DMS153 (cell line): ENCODE data around the gene GGT6.
"Not testable (repeated sequence)": the region's sequence is repeated elsewhere in the genome, so short reads cannot be mapped to it uniquely, and the experiment has no call there.

Source experiments
- DNase-seq: peaks from one replicate; lab custom pipeline; 2025; lab: John Stamatoyannopoulos, UW

GGT6 gene

DNA sequence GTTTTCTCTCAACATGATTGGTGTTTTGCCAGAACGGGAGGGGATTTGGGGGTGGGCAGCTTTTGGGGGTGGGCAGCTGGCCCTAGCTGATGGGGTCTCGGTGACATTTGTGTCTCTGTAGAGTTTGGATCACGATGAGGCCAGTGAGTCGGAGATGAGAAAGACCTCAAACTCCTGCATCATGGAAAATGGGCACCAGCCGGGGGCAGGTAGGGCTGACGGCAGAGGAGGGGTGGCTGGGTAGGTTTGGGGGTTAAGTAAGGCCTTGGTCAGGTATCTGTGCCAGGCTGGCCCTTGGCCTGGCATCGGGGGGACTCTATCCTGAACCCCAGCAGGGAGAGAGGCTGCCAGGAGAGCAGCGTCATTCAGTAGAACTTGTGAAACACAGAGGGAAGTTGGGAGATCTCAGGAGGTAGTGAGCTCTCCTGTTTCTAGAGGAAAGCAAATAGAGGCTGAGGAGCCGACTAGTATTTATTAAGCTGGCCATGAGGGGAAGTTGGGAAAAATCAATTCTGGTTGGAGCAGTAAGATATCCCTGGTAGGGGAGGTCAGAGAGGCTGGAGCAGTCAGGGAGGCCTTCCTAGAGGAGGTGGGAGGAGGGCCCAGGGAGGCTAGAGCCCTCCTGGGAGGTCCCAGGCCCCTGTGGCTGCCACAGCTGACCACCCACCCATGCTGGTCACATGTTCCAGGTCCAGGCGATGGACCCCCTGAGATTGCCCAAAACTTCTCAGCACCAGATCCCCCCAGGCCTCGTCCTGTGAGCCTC lies 32.0 kb upstream of the GGT6 start:
- DNase-seq, result no peak

- DNase-seq, result no peak
Observed at GRCh38 chr17:4591529-4591928, 31.2 kb upstream of the GGT6 start.

DNA sequence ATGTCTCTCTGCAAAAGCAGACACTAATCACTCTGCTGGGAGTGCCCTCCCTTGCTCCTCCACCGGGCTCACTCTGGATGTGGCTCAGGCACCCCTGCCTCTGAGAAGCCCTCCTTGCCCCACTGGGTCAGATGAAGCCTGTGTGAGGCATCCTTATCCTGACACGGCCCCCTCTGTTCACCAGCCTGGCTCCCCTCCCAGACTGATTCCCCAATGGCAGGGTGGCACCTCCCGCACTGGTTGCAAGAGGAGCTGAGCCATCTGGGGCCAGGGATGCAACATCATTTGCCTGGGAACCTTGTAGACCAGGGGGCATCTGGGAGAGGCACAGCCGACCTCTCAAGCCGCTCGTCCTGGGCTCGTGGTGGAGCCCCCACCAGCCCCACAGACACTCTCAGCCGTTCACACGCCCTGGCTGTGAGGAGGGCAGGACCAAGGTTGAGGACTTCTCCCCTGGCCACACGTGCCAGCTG lies 30.6 kb upstream of the GGT6 start:
- DNase-seq, result no peak

DNA sequence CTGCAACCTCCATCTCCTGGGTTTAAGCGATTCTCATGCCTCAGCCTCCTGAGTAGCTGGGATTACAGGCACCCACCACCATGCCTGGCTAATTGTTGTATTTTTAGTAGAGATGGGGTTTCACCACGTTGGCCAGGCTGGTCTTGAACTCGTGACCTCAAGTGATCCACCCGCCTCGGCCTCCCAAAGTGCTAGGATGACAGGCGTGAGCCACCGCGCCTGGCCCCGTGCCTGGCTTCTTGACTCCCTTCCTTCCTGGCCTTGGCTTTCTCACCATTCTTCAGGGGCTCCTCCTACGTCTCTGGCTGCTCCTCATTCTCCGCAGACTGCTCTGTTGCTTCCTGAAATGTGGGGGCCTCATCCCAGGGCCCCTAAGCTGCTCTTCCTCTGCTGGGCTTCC lies 29.7 kb upstream of the GGT6 start:
- DNase-seq, result not testable (repeated sequence)

- DNase-seq, result no peak
Observed at GRCh38 chr17:4588898-4589625, 28.7 kb upstream of the GGT6 start.

GRCh38 chr17:4588391-4588790 lies 28.0 kb upstream of the GGT6 start:
- DNase-seq, result no peak

GRCh38 chr17:4587803-4588202 lies 27.4 kb upstream of the GGT6 start:
- no peak for DNase-seq

- no peak for DNase-seq
Observed at GRCh38 chr17:4587195-4587594, 26.8 kb upstream of the GGT6 start.

GRCh38 chr17:4586043-4586442 lies 25.7 kb upstream of the GGT6 start:
- DNase-seq, result no peak

DNA sequence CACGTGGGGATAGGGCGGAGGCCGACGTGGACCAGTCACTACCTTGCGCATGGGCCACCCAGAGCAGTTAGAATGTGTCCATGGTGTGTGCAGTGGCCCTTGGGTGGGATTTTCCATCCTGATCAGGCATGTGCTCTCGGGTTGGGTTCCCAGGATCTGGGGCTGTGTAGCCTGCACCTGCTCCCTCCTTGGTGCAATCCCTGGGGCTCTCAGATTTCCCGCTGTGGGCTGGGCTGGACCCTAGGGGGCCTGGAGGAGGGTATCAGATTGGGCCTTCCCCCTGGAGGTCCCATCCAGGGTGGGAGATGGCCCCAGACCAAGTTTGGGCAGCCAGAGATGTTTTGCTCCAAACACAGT lies 25.2 kb upstream of the GGT6 start:
- no peak for DNase-seq

DNA sequence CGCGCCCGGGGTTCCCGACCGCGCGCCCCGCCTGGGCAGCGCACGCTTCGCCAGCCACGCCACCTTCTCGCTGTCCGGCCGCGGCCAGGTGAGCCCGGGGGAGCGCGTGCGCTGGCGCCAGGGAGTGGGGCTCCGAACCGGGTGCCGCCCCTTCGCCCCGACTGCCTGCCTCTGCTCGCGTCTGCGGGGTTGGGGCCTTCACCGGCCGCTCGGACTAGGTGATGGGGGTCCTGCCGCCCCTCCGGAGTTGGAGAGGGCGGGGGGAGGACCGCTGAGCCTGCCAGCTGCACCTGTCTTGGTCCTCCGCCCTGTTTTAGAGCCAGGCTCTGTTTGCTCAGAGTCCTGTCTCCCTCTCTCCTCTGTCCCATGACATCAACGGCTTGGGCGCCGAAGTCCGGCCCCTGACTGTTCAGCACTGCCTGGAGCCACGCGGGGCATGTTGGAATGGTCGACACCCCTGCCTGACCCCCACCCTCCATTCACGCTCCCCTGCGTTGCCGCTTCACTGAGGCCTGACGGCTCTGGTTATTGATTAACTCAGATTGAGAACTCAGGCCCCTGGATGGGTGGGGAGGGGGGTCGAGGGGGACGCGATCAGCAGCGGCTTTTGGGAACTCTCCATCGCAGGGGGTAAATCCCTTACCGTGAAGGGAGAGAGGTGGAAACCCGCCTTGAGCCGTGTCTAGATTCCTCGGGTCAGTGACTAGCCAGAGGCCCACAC lies 24.7 kb upstream of the GGT6 start:
- DNase-seq, result no peak

DNA sequence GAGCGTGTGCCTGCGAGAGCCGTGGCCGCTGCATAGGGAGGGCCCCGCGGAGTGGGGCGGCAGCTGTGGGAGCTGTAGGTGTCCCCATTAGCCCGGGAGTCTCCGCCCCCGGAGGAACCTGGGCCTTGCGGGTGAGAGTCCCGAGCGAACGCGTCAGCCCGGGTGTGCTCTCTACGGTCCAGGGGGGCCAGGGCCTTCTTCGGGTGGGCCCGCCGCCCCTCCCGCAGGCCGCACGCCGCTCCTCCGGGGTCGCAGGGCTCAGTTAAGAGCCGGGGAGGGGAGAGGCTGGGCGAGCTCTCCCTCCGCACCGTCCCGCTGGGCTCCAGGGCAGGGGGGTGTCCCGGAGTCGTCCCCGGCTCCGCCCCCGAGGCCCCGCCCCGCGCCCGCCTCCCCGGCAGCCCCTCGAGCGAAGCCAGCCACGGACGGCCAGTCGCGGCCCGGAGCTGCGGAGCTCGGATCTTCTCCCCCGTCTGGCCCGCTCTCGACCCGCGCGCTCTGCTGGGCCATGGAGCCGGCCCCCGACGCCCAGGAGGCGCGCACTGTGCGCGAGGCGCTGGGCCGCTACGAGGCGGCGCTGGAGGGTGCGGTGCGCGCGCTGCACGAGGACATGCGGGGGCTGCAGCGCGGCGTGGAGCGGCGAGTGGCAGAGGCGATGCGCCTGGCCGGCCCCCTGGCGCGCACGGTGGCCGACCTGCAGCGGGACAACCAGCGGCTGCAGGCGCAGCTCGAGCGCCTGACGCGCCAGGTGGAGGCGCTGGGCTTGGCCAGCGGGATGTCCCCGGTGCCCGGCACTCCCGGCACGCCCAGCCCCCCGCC lies 23.9 kb upstream of the GGT6 start, which contains the start of gene SMTNL2:
Gene SMTNL2 (plus strand): TSS at position 429 of the 816 bp plus-strand sequence. CDS start 77 bp downstream, at position 506.
- no peak for DNase-seq

- DNase-seq, result no peak
Observed at GRCh38 chr17:4583782-4584100, 23.4 kb upstream of the GGT6 start.

DNA sequence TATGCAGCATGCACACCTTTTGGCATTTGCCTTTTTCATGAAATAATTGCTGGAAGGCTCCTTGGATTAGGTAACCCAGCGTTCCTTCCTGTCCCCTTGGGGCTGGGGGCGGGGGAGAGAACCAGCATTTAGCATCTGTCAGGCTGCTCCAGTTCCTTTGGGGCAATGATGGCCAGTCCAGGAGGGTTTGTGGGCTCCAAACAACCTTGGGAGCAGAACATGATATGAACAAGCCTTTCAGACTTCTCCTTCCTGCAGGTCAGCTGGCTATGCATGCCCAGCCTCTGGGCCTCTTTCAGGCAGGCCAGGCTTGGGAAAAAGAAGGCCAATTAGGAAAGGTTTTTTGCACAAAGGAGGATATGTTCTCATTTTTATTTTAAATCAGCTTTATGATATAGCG lies 22.8 kb upstream of the GGT6 start:
- DNase-seq, result no peak

- DNase-seq, result no peak
Observed at GRCh38 chr17:4582691-4583090, 22.3 kb upstream of the GGT6 start.

- no peak for DNase-seq
Observed at GRCh38 chr17:4582101-4582501, 21.7 kb upstream of the GGT6 start.

DNA sequence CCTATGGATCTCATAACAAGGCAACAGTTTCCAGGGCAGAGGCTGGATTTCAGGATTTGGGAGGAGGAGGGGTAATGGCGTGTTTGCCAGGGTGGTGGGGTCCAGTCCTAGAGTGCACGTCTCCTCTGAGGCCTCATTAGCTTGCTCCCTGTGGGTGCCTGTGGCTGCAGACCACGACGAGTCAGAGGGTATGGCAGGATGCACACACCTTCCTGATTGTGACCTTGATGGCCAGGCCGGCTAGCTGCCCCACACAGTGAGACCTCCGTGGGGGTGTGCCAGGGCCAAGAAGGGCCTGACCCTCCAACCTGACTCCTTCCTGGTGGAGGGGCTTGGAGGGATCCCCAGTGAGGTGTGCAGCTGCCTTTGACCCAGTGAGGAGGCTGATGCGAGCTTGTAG lies 19.9 kb upstream of the GGT6 start:
- no peak for DNase-seq

DNA sequence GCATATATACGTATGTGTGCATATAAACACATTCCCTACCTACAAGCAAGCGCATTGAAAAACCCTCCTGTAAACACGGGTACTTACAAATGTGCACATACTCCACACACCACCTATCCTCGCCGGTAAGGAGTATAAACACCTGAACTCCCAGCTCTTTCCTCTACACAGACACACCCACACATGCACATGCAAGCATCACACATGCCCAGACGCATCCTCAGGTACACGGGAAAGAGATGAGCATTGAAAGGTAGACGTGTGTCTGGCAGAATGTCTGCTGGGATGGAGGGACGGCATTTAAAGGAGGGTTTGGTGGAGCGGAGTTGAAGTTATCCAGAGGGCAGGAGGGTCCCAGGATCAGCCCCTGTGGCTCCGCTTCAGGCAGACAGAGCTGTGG lies 19.3 kb upstream of the GGT6 start:
- DNase-seq, result no peak

GRCh38 chr17:4578349-4578748 lies 18.0 kb upstream of the GGT6 start:
- not testable (repeated sequence) for DNase-seq

DNA sequence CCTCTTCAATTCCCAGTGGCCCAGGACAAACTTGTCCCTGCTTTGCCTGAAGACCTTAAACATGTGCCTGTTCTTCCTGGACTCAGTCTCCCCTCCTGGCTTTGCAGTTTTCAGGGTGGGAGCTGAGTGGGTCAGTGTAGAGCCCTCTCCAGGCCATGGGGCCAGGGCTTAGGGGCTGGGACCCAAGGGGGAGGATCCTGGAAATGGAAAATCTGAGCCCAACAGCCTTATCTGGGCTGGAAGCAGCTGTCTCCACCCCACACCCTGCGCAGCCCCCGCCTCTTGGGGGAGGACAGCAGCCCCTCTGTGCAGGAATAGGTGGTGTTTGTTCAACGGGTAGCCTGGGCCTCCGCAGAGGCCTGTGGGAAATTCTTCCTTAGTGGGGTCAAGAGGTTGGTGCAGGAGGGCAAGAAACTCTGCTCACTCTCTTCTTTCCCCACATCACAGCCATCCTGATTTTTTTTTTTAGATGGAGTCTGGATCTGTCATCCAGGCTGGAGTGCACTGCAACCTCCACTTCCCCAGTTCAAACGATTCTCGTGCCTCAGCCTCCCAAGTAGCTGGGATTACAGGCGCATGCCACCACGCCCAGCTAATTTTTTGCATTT lies 17.1 kb upstream of the GGT6 start:
- DNase-seq, result no peak

DNA sequence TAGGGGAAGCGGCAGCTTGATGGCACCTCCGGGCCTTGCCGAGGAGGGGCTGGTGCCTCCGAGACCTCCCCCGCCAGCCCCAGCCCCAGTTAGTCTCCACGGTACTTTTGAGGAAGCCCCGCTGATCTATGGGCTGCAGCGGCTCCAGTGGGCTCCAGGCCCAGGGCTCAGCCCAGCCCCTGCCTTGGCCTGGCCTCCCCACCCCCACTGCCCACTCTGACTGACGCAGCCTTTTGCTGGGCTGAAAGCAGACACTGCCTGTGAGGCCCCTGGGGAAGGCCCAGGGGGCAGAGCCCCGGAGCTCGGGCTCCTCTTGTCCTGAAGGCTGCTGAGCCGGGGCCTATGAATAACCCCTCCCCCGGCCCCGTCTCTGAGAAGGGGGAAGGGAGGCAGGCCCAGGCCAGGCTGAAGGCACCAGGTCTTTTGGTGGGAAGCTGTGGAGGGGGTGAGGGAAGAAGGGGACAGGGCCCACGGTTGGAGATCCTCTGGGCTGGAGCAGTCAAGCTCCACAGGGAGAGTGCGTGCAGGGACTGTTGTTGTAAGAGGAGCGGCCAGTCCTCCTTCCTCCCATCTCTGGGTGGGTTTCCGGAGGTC lies 16.4 kb upstream of the GGT6 start:
- DNase-seq, result no peak
